Endothelial cell of umbilical vein (primary cell): Measurements from ENCODE around the gene DPYD. TPM values are rescaled to one million over a fixed set of nuclear protein-coding genes. Genes with fewer than 3 reads are reported as not detected.

Experiments
- BruUV-seq: library from RNA; stranded (reverse); fragments of 400-500 nt; replicated peaks from 2 replicates; lab custom pipeline; 2021; lab: Mats Ljungman, UMichigan
- CTCF ChIA-PET: fragments of 300-600, 350-600 bp; sonication (Branson Sonifier 250); formaldehyde crosslinking; loops from one replicate; lab custom pipeline; 2021; ENCODE audit warnings: antibody characterized with exemption, inconsistent platforms; lab: Charles Lee
- POLR2A ChIA-PET: fragments of 300-600, 350-600 bp; sonication (Branson Sonifier 250); formaldehyde crosslinking; loops from one replicate; lab custom pipeline; 2021; ENCODE audit warnings: antibody characterized with exemption, inconsistent platforms; lab: Charles Lee
- DNase-seq: peaks from one replicate; pipeline ENCODE4 v3.0.0-alpha.2; 2011; ENCODE audit warnings: low read depth, low spot score
- FAIRE-seq: peaks from 2 replicates; lab custom pipeline; 2011; peaks lifted over from hg19 to GRCh38; lab: Jason Lieb, UNC
- H2AFZ ChIP-seq: 2 replicates; pipeline ENCODE4 v1.6.0; 2012; ENCODE audit warnings: low read depth, low read length, control low read depth, inconsistent platforms
- H3K27ac ChIP-seq: 2 replicates; pipeline ENCODE4 v1.5.1; 2011; ENCODE audit warnings: low read depth, mild to moderate bottlenecking, control low read depth, low read length, moderate library complexity; ENCODE audit not compliant: insufficient read depth
- H3K27me3 ChIP-seq, 2 experiments: 2 replicates each; pipeline versions ENCODE4 v1.6.0 to v1.6.1; 2011; ENCODE audit warnings: low read length in 2 of 2, mixed read lengths in 1 of 2; ENCODE audit not compliant: control insufficient read depth in 2 of 2, insufficient read depth in 2 of 2
- H3K36me3 ChIP-seq, 2 experiments: 2 replicates in 1 of 2; 3 replicates in 1 of 2; pipeline ENCODE4 v1.5.1; 2011; ENCODE audit warnings: low read length in 2 of 2, mild to moderate bottlenecking in 1 of 2, moderate library complexity in 1 of 2; ENCODE audit not compliant: control insufficient read depth in 2 of 2, insufficient read depth in 2 of 2; ENCODE audit errors: extremely low read depth in 1 of 2
- H3K4me1 ChIP-seq: 3 replicates; pipeline ENCODE4 v1.5.1; 2011; ENCODE audit warnings: mild to moderate bottlenecking, low read length; ENCODE audit not compliant: control insufficient read depth, insufficient read depth; ENCODE audit errors: extremely low read depth
- H3K4me2 ChIP-seq: 2 replicates; pipeline ENCODE4 v1.6.1; 2011; ENCODE audit warnings: low read length, control low read depth, mixed read lengths; ENCODE audit not compliant: insufficient read depth
- H3K4me3 ChIP-seq, 3 experiments: fragments of 200-600 bp in 1 of 3; sonication (generic), shearing (Covaris generic) in 1 of 3; replicated peaks in 1 of 3; 2 replicates each; pipeline ENCODE4 v1.5.1; 2011 to 2016; ENCODE audit warnings: control low read depth in 3 of 3, low read length in 3 of 3, mild to moderate bottlenecking in 2 of 3, inconsistent platforms in 1 of 3, low read depth in 1 of 3, moderate library complexity in 1 of 3; ENCODE audit not compliant: insufficient read depth in 1 of 3
- H3K79me2 ChIP-seq: 2 replicates; pipeline ENCODE4 v1.6.0; 2012; ENCODE audit warnings: low read length, inconsistent platforms; ENCODE audit not compliant: control insufficient read depth, insufficient read depth
- H3K9ac ChIP-seq: replicated peaks from 2 replicates; pipeline ENCODE3; 2011; ENCODE audit warnings: low read length, control low read depth; ENCODE audit not compliant: insufficient read depth; ENCODE audit errors: extremely low read depth
- H3K9me1 ChIP-seq: replicated peaks from 3 replicates; pipeline ENCODE4 v1.6.0; 2011; ENCODE audit warnings: mild to moderate bottlenecking, low read length; ENCODE audit not compliant: control insufficient read depth, insufficient read depth; ENCODE audit errors: extremely low read depth
- H3K9me3 ChIP-seq: replicated peaks from 2 replicates; pipeline ENCODE4 v1.5.1; 2012; ENCODE audit warnings: low read length, inconsistent platforms; ENCODE audit not compliant: control insufficient read depth, insufficient read depth
- H4K20me1 ChIP-seq: replicated peaks from 2 replicates; pipeline ENCODE3; 2011; ENCODE audit warnings: mild to moderate bottlenecking, low read length; ENCODE audit not compliant: control insufficient read depth, insufficient read depth; ENCODE audit errors: extremely low read depth
- CTCF ChIP-seq, 2 donors: IDR thresholded peaks; 1 replicate in 1 of 2; 2 replicates in 1 of 2; pipeline ENCODE4 v1.5.1; 2011; ENCODE audit warnings: low read length in 2 of 2, mild to moderate bottlenecking in 2 of 2, moderate library complexity in 2 of 2, control low read depth in 1 of 2, inconsistent platforms in 1 of 2, low read depth in 1 of 2; ENCODE audit not compliant: insufficient read depth in 1 of 2; ENCODE audit errors: extremely low read depth in 1 of 2
- EZH2 ChIP-seq: IDR thresholded peaks from 2 replicates; pipeline ENCODE4 v1.6.1; 2012; ENCODE audit warnings: borderline replicate concordance, low read depth, mild to moderate bottlenecking, moderate library complexity, low read length, inconsistent platforms; ENCODE audit not compliant: severe bottlenecking
- FOS ChIP-seq: IDR thresholded peaks from 2 replicates; pipeline ENCODE4 v1.6.1; 2011; ENCODE audit warnings: mild to moderate bottlenecking, low read length, moderate library complexity, borderline replicate concordance; ENCODE audit not compliant: insufficient read depth
- GATA2 ChIP-seq: IDR thresholded peaks from 2 replicates; pipeline ENCODE4 v1.7.0; 2011; ENCODE audit warnings: low read depth, mild to moderate bottlenecking, moderate library complexity, mixed read lengths, low read length; ENCODE audit not compliant: insufficient read length, insufficient read depth
- JUN ChIP-seq: IDR thresholded peaks from 2 replicates; pipeline ENCODE4 v1.6.1; 2011; ENCODE audit warnings: borderline replicate concordance, low read depth; ENCODE audit not compliant: insufficient read length, insufficient read depth
- MAX ChIP-seq: IDR thresholded peaks from 2 replicates; pipeline ENCODE4 v1.6.1; 2011; ENCODE audit not compliant: insufficient read depth, insufficient read length
- MYC ChIP-seq: IDR thresholded peaks from one replicate; pipeline ENCODE4 v1.6.1; 2011; ENCODE audit warnings: mild to moderate bottlenecking, low read depth, low read length
- POLR2A ChIP-seq: IDR thresholded peaks from 2 replicates; pipeline ENCODE4 v1.6.1; 2012; ENCODE audit warnings: low read depth, mild to moderate bottlenecking, control low read depth, low read length
- POLR2AphosphoS5 ChIP-seq: IDR thresholded peaks from 2 replicates; pipeline ENCODE4 v1.6.1; 2012; ENCODE audit warnings: low read depth, mild to moderate bottlenecking, control low read depth, low read length, moderate library complexity; ENCODE audit not compliant: insufficient read depth
- dilution Hi-C: fragments of 300-500 bp; cut with MboI; formaldehyde crosslinking; loops from one replicate; pipeline ENCODE4 v1.15.0; 2019; ENCODE audit warnings: low sequenced_read_pairs; ENCODE audit not compliant: extremely low pct_ligation_motif_present
- intact Hi-C: fragments of 100-400 bp; cut with micrococcal nuclease; formaldehyde crosslinking; loops from one replicate; pipeline ENCODE4 v1.10.0; 2022
- polyA plus RNA-seq, 4 experiments: library from polyadenylated mRNA; depleted of rRNA in 3 of 4; stranded (reverse) in 3 of 4; unstranded in 1 of 4; fragments of >200 nt; gene quantifications; 2 replicates each; pipeline versions ENCODE4 v1.2.1 to v1.2.3, GENCODE V29; 2011 to 2012; ENCODE audit warnings: missing spikeins in 1 of 4
- total RNA-seq: library from RNA; stranded (reverse); gene quantifications from 2 replicates; pipeline ENCODE4 v1.2.3, GENCODE V29; 2021

DPYD gene
- total and polyA plus RNA-seq, 2 donors (not counting 3 experiments of a cell fraction or from before 2014, with no cell fraction given): 4.6 to 15.1 TPM

- CTCF ChIA-PET: interaction anchor here (1.4 kb wide), 1 partner anchor 10 kb away, joined by 3 read pairs; no protein-coding TSS in a partner anchor
- no peak overlapping the region for H3K4me3 ChIP-seq
Observed at GRCh38 chr1:97424209-97424608, 496.6 kb downstream of the DPYD start.

More at GRCh38 chr1:97424209-97424608, 496.6 kb downstream of the DPYD start:
- Histone ChIP-seq H2AFZ (no peak overlapping the region), H3K9ac (no peak overlapping the region), H4K20me1 (no peaks in the 10 kb centered on the region), H3K27me3 (no peaks in the 10 kb centered on the region), H3K79me2 (no peaks in the 10 kb centered on the region), H3K9me3 (no peaks in the 10 kb centered on the region), H3K9me1 (no peaks in the 10 kb centered on the region), H3K27ac (no peak overlapping the region), H3K36me3 (no peaks in the 10 kb centered on the region), H3K4me1 (no peaks in the 10 kb centered on the region), H3K4me2 (no peak overlapping the region)
- no TSS peak for BruUV-seq
- intact Hi-C loops (no loop called here), dilution Hi-C loops (no loop called here)
- POLR2A ChIA-PET: no interaction called here
- no peak for FAIRE-seq
- DNase-seq: no peak
- TF ChIP-seq MAX (no peak), GATA2 (no peak), EZH2 (no peak), MYC (no peak), JUN (no peak), CTCF (IDR thresholded peaks at IDR 0.05; ENCODE audit: extremely low read depth in 1 of 2, insufficient read depth in 1 of 2, low read depth in 1 of 2, low read length in 2 of 2) (no peak), POLR2AphosphoS5 (no peak), POLR2A (no peak), FOS (no peak)
